ENCODE results near the gene TMEM175. TPM values are rescaled to one million over a fixed set of nuclear protein-coding genes. Genes with fewer than 3 reads are reported as not detected.

The TMEM175 gene
- total RNA-seq, 1 experiment from 2014 or later, result 22.3 TPM

GRCh38 chr4:968621-969394 is 36.5 kb downstream of the TMEM175 start:
- no peaks in the 10 kb centered on the region for H3K36me3 ChIP-seq (ENCODE audit: control insufficient read depth, insufficient read depth, low read length)
- no peaks in the 10 kb centered on the region for H3K27me3 ChIP-seq (replicated peaks; ENCODE audit: control insufficient read depth, insufficient read depth, low read length)
- BruUV-seq (replicated peaks), result no TSS peak
- peaks cover 8% of the 10 kb centered on the region for H3K36me3 Mint-ChIP-seq (ENCODE audit: insufficient read depth, unreplicated experiment)
- POLR2A ChIA-PET, result no interaction called here
- intact Hi-C loops (cut with micrococcal nuclease; ENCODE audit: unreplicated experiment), result no loop called here
- no peaks in the 10 kb centered on the region for H3K4me1 Mint-ChIP-seq (ENCODE audit: low read depth, unreplicated experiment)
- H3K9me3 ChIP-seq, result no peaks in the 10 kb centered on the region
- no peak for DNase-seq
- no peaks in the 10 kb centered on the region for H3K9me3 Mint-ChIP-seq (ENCODE audit: unreplicated experiment)
- H3K27me3 Mint-ChIP-seq (ENCODE audit: insufficient read depth, unreplicated experiment), result no peaks in the 10 kb centered on the region
- no peak overlapping the region for H3K4me3 Mint-ChIP-seq (ENCODE audit: unreplicated experiment)
- CTCF ChIA-PET, result no interaction called here
- TF ChIP-seq CTCF (IDR thresholded peaks at IDR 0.05; ENCODE audit: insufficient read depth in 1 of 2, low read depth in 1 of 2, low read length in 1 of 2, severe bottlenecking in 1 of 2, unreplicated experiment in 1 of 2), result no peak
- peaks cover 6% of the 10 kb centered on the region; the same call in 1 of the 2 replicates for H3K4me1 ChIP-seq
- no peak overlapping the region for H3K27ac Mint-ChIP-seq (ENCODE audit: unreplicated experiment)
- no peak overlapping the region for H3K4me3 ChIP-seq (ENCODE audit: low read depth, low read length)

- intact Hi-C loops (cut with micrococcal nuclease; ENCODE audit: unreplicated experiment), result loop anchor here (5.0 kb wide), 1 partner anchor 38 kb away; the partner anchor contains the start of genes GAK and TMEM175
- no peak for DNase-seq
- POLR2A ChIA-PET, result interaction anchor here (0.5 kb wide), 1 partner anchor 304 kb away, joined by 11 read pairs; no protein-coding TSS in a partner anchor
- H3K36me3 Mint-ChIP-seq (ENCODE audit: insufficient read depth, unreplicated experiment), result peaks cover 8% of the 10 kb centered on the region
- no peak overlapping the region for H3K27ac Mint-ChIP-seq (ENCODE audit: unreplicated experiment)
- H3K27me3 Mint-ChIP-seq (ENCODE audit: insufficient read depth, unreplicated experiment), result no peaks in the 10 kb centered on the region
- no peak overlapping the region for H3K4me3 Mint-ChIP-seq (ENCODE audit: unreplicated experiment)
- no peak for TF ChIP-seq CTCF (IDR thresholded peaks at IDR 0.05; ENCODE audit: insufficient read depth in 1 of 2, low read depth in 1 of 2, low read length in 1 of 2, severe bottlenecking in 1 of 2, unreplicated experiment in 1 of 2)
- TSS peak; percentile 21 for BruUV-seq (replicated peaks)
- H3K4me1 Mint-ChIP-seq (ENCODE audit: low read depth, unreplicated experiment), result no peaks in the 10 kb centered on the region
- Histone ChIP-seq H3K9me3 (no peaks in the 10 kb centered on the region; the same call in 1 of the 2 replicates), H3K27me3 (replicated peaks; ENCODE audit: control insufficient read depth, insufficient read depth, low read length) (no peaks in the 10 kb centered on the region), H3K4me1 (peaks cover 6% of the 10 kb centered on the region; the same call in 1 of the 2 replicates), H3K36me3 (ENCODE audit: control insufficient read depth, insufficient read depth, low read length) (no peaks in the 10 kb centered on the region), H3K4me3 (ENCODE audit: low read depth, low read length) (no peak overlapping the region)
- no peaks in the 10 kb centered on the region for H3K9me3 Mint-ChIP-seq (ENCODE audit: unreplicated experiment)
- CTCF ChIA-PET, result no interaction called here
Measured at GRCh38 chr4:970046-970745, 37.9 kb downstream of the TMEM175 start.

GRCh38 chr4:970854-971520 is 38.7 kb downstream of the TMEM175 start:
- Histone ChIP-seq H3K36me3 (ENCODE audit: control insufficient read depth, insufficient read depth, low read length) (no peaks in the 10 kb centered on the region), H3K9me3 (no peaks in the 10 kb centered on the region; the same call in 1 of the 2 replicates), H3K4me1 (peaks cover 6% of the 10 kb centered on the region; the same call in 1 of the 2 replicates), H3K27me3 (replicated peaks; ENCODE audit: control insufficient read depth, insufficient read depth, low read length) (no peaks in the 10 kb centered on the region), H3K4me3 (ENCODE audit: low read depth, low read length) (no peak overlapping the region)
- Mint-ChIP-seq H3K4me3 (ENCODE audit: unreplicated experiment) (no peak overlapping the region), H3K27ac (ENCODE audit: unreplicated experiment) (no peak overlapping the region), H3K9me3 (ENCODE audit: unreplicated experiment) (no peaks in the 10 kb centered on the region), H3K36me3 (ENCODE audit: insufficient read depth, unreplicated experiment) (peaks cover 11% of the 10 kb centered on the region), H3K4me1 (ENCODE audit: low read depth, unreplicated experiment) (no peaks in the 10 kb centered on the region), H3K27me3 (ENCODE audit: insufficient read depth, unreplicated experiment) (no peaks in the 10 kb centered on the region)
- ChIA-PET POLR2A (no interaction called here), CTCF (no interaction called here)
- BruUV-seq (replicated peaks), result no TSS peak
- DNase-seq, result no peak
- no peak for TF ChIP-seq CTCF (IDR thresholded peaks at IDR 0.05; ENCODE audit: insufficient read depth in 1 of 2, low read depth in 1 of 2, low read length in 1 of 2, severe bottlenecking in 1 of 2, unreplicated experiment in 1 of 2)
- intact Hi-C loops (cut with micrococcal nuclease; ENCODE audit: unreplicated experiment), result loop anchor here (5.0 kb wide), 1 partner anchor 39 kb away; the partner anchor contains the start of genes GAK and TMEM175
